K562 (cell line): ENCODE data around the gene HYAL1. TPM values are rescaled to one million over a fixed set of nuclear protein-coding genes. Genes with fewer than 3 reads are reported as not detected.

Experiments
- ATF1 ChIP-seq, 2 experiments: fragments of 450-650 bp in 1 of 2; IDR thresholded peaks; 2 replicates each; pipeline ENCODE4 v1.6.1; 2016; ENCODE audit warnings: missing compliant biosample characterization in 1 of 2, missing genetic modification characterization in 1 of 2
- BRD9 ChIP-seq: fragments of 450-650 bp; IDR thresholded peaks from 2 replicates; pipeline ENCODE4 v1.6.1; 2018; ENCODE audit warnings: low read depth; ENCODE audit not compliant: partially characterized antibody
- EGR1 ChIP-seq: fragments of 450-650 bp; conservative IDR thresholded peaks from 2 replicates; pipeline ENCODE4 v1.6.1; 2017; ENCODE audit warnings: mild to moderate bottlenecking
- GTF2F1 ChIP-seq: IDR thresholded peaks from 2 replicates; pipeline ENCODE4 v1.6.1; 2011; ENCODE audit warnings: low read depth, low read length, improper control_type of control experiment
- HDGF ChIP-seq: fragments of 450-650 bp; IDR thresholded peaks from 2 replicates; pipeline ENCODE4 v1.6.1; 2016
- MNT ChIP-seq, 2 experiments: fragments of 450-650 bp; conservative IDR thresholded peaks; 2 replicates each; pipeline ENCODE4 v1.6.1; 2017; ENCODE audit warnings: mild to moderate bottlenecking in 2 of 2, moderate library complexity in 2 of 2
- NRF1 ChIP-seq, 2 experiments: fragments of 450-650 bp; IDR thresholded peaks in 1 of 2; conservative IDR thresholded peaks in 1 of 2; 2 replicates each; pipeline ENCODE4 v1.6.1; 2014; ENCODE audit warnings: mild to moderate bottlenecking in 2 of 2
- PATZ1 ChIP-seq: fragments of 250-450 bp; sonication (Bioruptor Pico); IDR thresholded peaks from 2 replicates; pipeline ENCODE4 v1.5.0; 2020; ENCODE audit warnings: mild to moderate bottlenecking, borderline replicate concordance
- ZBTB40 ChIP-seq, 2 experiments: fragments of 450-650 bp in 1 of 2; sonication (generic) in 1 of 2; formaldehyde crosslinking in 1 of 2; IDR thresholded peaks; 2 replicates each; pipeline versions ENCODE4 v1.7.1 to v1.9.0; 2016 to 2022; ENCODE audit warnings: inconsistent platforms in 1 of 2, mild to moderate bottlenecking in 1 of 2, missing genetic modification reagents in 1 of 2
- ZFPM2 ChIP-seq: fragments of 250-450 bp; sonication (Bioruptor Pico); IDR thresholded peaks from 2 replicates; pipeline ENCODE4 v1.5.1; 2022; ENCODE audit warnings: mild to moderate bottlenecking
- ZNF3 ChIP-seq: fragments of 250-450 bp; sonication (Bioruptor Pico); IDR thresholded peaks from 2 replicates; pipeline ENCODE4 v1.5.0; 2021; ENCODE audit warnings: mild to moderate bottlenecking, moderate library complexity
- polyA plus RNA-seq, 8 experiments: library from polyadenylated mRNA; depleted of rRNA in 4 of 8; stranded (reverse) in 5 of 8; unstranded in 3 of 8; fragments of >200 nt; fragmentation: Nextera tagmentation in 2 of 8; fragmentation: Illumina TruSeq in 1 of 8; extraction: Ambion mirVana in 2 of 8; extraction: Trizol in 1 of 8; gene quantifications; 2 replicates each; pipeline versions ENCODE4 v1.2.1 to v1.2.3, GENCODE V29; 2011 to 2014; ENCODE audit warnings: inconsistent platforms in 1 of 8, missing spikeins in 1 of 8
- total RNA-seq, 7 experiments: library from RNA; depleted of rRNA in 6 of 7; stranded (reverse); fragments of >200 nt in 6 of 7; fragmentation: Illumina TruSeq in 2 of 7; extraction: Trizol in 2 of 7; gene quantifications; 2 replicates each; pipeline versions ENCODE4 v1.2.1 to v1.2.3, GENCODE V29; 2011 to 2021; ENCODE audit warnings: low replicate concordance in 1 of 7
- TF ChIP-seq, protein P1 (sequence below): fragments of 450-650 bp; IDR thresholded peaks from 2 replicates; pipeline ENCODE4 v1.6.1; 2016

Gene HYAL1
- total and polyA plus RNA-seq, 9 of the 15 experiments (the other 6 are each of a cell fraction or from before 2014, with no cell fraction given) = 1.4 to 8.5 (median 4.7) TPM

DNA sequence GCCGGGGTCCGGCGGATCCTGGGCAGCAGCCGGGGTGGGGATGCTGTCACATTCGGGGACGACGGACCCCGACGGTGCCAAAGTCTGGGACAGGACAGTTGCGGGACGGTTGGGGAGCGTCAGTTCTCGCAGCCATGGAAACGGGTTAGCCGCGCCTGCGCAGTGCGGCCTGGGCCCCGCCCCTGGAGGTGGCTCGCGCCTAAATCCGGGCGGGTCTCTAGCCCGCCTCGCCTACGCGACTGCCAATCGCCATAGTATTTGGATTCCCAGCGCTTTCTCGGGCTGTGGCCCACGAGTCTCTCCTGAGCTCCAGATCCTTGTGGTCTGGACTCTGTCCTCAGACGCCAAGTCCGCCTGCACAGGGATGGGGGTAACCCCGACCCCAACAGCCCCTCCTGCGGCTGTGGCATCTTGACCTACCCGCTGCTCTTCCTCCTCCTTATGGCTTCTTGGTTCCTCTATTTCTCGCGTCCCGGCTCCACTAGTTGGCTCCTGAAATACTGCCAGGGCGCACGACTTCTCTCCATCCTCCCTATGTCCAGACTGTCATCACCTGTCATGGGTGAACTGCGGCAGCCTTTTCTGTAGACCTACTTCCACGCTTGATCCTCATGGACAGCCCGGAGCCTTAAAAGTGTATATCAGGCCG is 42.3 kb upstream of the HYAL1 start, which contains the start of gene ZMYND10 (continued):
- TF ChIP-seq ZBTB40 (IDR thresholded peaks at IDR 0.05) (no peak), ZBTB40 (CRISPR knock-in tag; IDR thresholded peaks at IDR 0.05) (no peak), PATZ1 (CRISPR knock-in tag) (no peak), HDGF (no peak), ZNF3 (CRISPR knock-in tag) (no peak), MNT (conservative IDR thresholded peaks at IDR 0.05) (no peak), GTF2F1 (no peak), EGR1 (0 out of 2 replicates have a peak, but pooled peaks have one; percentile 36), NRF1 (conservative IDR thresholded peaks at IDR 0.05 in 1 of 2, IDR thresholded peaks at IDR 0.05 in 1 of 2) (peak; percentile 90 to 91), BRD9 (no peak), ATF1 (CRISPR knock-in tag; IDR thresholded peaks at IDR 0.05) (no peak), ATF1 (tag; IDR thresholded peaks at IDR 0.05) (no peak), ZFPM2 (no peak)
- TF ChIP-seq, protein P1, sequence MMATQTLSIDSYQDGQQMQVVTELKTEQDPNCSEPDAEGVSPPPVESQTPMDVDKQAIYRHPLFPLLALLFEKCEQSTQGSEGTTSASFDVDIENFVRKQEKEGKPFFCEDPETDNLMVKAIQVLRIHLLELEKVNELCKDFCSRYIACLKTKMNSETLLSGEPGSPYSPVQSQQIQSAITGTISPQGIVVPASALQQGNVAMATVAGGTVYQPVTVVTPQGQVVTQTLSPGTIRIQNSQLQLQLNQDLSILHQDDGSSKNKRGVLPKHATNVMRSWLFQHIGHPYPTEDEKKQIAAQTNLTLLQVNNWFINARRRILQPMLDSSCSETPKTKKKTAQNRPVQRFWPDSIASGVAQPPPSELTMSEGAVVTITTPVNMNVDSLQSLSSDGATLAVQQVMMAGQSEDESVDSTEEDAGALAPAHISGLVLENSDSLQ = no peak
